Stimulated activated naive CD8-positive, alpha-beta T cell treated with anti-CD3 and anti-CD28 coated beads, Interleukin-15, amount 100 ng/mL, for 72 hours (primary cell): Measurements from ENCODE around the gene BTF3.
"Not testable (repeated sequence)": the region's sequence is repeated elsewhere in the genome, so short reads cannot be mapped to it uniquely, and the experiment has no call there.

ENCODE experiments used
- ATAC-seq: fragments of 150-1000 bp; cut with Tn5 transposase; 2 replicates; pipeline ENCODE4 v1.10.0; 2021; ENCODE audit warnings: mild to moderate bottlenecking, moderate library complexity
- DNase-seq, 2 donors: peaks; one replicate each; pipeline ENCODE4 v3.0.0; 2021 to 2022
- H3K27ac Mint-ChIP-seq, 2 donors: one replicate each; pipeline ENCODE4 v1.8.0; 2022; ENCODE audit warnings: mild to moderate bottlenecking in 2 of 2, mixed read lengths in 2 of 2, moderate library complexity in 2 of 2
- H3K27me3 Mint-ChIP-seq: one replicate; pipeline ENCODE4 v1.8.0; 2022; ENCODE audit warnings: mixed read lengths
- H3K4me1 Mint-ChIP-seq: one replicate; pipeline ENCODE4 v1.8.0; 2022; ENCODE audit warnings: mild to moderate bottlenecking, mixed read lengths
- H3K4me3 Mint-ChIP-seq, 2 donors: one replicate each; pipeline ENCODE4 v1.8.0; 2022; ENCODE audit warnings: mild to moderate bottlenecking in 2 of 2, mixed read lengths in 2 of 2, moderate library complexity in 1 of 2
- H3K9me3 Mint-ChIP-seq, 2 donors: one replicate each; pipeline ENCODE4 v1.8.0; 2022; ENCODE audit warnings: mixed read lengths in 2 of 2

BTF3 gene

DNA sequence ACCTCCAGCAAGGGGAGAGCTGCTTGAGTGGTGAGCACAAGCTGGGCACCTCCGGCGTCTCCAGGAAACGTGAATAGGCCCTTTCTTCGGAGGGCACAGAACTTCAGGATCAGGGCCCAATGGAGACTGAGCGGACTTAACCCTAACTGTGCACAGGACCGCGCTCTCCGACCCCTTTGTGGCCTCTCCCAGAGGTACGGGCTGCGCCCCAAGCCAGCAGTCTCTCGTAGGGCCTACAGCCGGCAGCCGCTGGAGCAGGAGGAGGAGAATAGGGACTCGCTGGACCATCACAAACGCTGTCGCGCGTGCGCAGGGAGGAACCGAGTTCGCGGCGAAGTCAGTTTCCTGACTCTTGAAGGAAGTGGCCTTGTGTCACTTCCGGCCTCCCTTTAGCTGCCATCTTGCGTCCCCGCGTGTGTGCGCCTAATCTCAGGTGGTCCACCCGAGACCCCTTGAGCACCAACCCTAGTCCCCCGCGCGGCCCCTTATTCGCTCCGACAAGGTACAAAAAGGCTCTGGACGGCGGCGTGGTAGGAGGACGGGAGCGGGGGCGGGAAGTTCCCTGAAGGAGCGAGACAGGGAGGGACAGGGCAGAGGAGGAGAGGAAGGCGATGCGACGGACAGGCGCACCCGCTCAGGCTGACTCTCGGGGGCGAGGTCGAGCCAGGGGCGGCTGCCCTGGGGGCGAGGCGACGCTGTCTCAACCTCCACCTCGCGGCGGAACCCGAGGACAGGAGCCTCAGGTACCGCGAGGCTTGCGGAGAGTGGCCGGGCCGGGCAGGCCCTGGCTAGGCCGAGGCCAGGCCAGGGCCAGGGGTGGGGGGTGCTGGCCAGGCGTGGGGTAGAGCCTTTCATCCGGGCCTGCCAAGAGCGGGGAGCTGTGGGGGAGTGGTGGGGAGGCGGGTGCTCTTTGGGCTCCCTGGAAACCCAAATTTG is at the start of gene BTF3:
BTF3 (plus strand) TSS at position 386 of the 936 bp plus-strand sequence; CDS start at position 612, 226 bp downstream.
- ATAC-seq, result peak; percentile 97
- peak; percentile 86 to 93 for DNase-seq
- H3K27ac Mint-ChIP-seq, result peak within 1 kb of the TSS; percentile 99 to 100
- H3K4me3 Mint-ChIP-seq, result peak within 1 kb of the TSS; percentile 96 to 99
- H3K9me3 Mint-ChIP-seq, result no peaks in the 10 kb centered on the region
- peaks cover 11% of the 10 kb centered on the region for H3K27me3 Mint-ChIP-seq
- peaks cover 38% of the 10 kb centered on the region for H3K4me1 Mint-ChIP-seq

DNA sequence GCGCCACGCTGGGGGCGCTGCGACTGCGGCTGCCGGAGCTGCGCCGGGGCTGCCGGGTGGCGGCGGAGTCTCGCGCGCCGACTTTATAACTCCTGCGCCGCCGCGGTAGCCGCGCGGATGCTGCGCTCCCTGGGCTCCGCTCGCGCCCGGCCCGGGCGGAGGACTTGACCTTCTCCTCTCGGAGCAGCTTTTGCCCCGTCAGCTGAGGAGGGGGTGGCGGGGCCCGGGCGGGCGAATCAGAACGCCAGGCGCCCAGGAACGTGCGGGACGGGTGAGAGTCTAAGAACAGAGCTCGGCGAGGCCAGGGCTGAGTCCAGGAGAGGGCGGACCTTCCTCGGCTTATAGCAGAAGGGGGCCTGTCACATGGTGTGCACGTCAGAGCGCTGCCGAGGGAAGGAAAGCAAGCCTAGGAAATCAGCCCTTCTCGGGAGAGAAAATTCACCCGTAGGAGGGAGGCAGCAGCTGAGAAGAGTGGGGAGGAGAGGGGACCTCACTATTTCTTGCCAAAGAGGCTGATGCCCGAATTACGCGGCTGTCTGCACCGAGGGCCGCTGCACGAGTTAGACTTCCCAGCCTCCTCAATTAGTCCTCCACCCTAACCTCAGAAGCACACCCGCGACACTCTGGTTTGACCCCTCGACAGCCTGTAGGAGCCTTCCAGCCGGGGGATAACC is 49.6 kb upstream of the BTF3 start, which contains the start of gene FOXD1:
FOXD1 (minus strand) TSS at position 315 of the 674 bp plus-strand sequence. CDS start 415 bp downstream, outside the sequence.
- no peaks in the 10 kb centered on the region for H3K9me3 Mint-ChIP-seq
- ATAC-seq (peak; percentile 85), DNase-seq (peak; percentile 57 to 63)
- H3K4me3 Mint-ChIP-seq, result peak within 1 kb of the TSS; percentile 88
- H3K4me1 Mint-ChIP-seq, result peaks cover 42% of the 10 kb centered on the region
- H3K27me3 Mint-ChIP-seq, result peaks cover 83% of the 10 kb centered on the region
- H3K27ac Mint-ChIP-seq, result peak within 1 kb of the TSS in 1 of 2 donors; percentile 48

DNA sequence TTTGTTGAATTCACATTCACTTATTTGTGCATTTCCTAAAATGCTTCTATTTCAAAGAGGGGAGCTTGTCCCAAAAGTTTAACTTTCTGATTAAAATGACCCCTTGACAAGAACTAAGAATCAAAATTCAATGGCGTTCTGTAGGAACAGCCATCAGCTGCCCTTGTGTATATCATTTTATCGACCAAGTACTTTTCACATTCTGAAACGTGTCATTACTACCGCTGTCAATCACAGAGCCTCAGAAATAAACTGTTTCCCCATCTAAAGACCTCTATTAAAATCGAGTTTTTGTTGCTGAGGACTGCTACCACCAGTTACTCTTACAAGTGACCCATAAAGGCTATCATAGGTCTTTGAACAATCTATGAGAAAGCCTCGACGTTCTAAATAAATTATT is 48.1 kb upstream of the BTF3 start:
- Mint-ChIP-seq H3K27me3 (peaks cover 78% of the 10 kb centered on the region), H3K9me3 (no peaks in the 10 kb centered on the region), H3K4me1 (peaks cover 32% of the 10 kb centered on the region), H3K27ac (no peak overlapping the region), H3K4me3 (peak overlapping the region in 1 of 2 donors; percentile 29)
- no peak for ATAC-seq
- no peak for DNase-seq

DNA sequence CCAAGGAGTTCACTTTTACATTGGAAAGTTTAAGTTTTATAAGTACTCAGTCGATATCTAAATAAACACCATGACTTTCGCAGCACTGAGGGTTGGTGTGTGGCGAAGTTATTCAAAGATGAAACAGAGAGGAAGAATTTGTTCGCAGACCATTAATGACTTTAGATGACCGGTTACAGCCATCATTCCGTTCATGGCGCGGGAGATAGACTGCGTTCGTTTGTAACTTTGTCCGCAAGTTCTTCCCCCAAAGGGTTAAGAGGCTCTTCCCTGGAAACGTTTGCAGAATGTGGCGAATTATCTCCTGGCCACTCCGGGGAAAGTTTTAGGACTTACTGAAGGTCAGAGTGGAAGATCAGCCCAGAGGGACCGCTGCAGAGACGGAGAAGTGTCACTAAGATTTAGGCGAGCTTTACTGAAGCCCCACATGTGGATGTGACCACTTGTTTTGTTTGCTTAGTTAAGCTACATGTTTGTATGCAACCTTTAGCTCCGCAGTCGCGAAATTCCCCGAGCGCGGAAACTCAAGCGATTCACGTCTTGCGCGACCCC is 47.5 kb upstream of the BTF3 start:
- DNase-seq (peak in 1 of 2 donors; percentile 13), ATAC-seq (no peak)
- Mint-ChIP-seq H3K9me3 (no peaks in the 10 kb centered on the region), H3K4me3 (peak overlapping the region; percentile 32 to 69), H3K27me3 (peaks cover 72% of the 10 kb centered on the region), H3K27ac (no peak overlapping the region), H3K4me1 (peaks cover 32% of the 10 kb centered on the region)

DNA sequence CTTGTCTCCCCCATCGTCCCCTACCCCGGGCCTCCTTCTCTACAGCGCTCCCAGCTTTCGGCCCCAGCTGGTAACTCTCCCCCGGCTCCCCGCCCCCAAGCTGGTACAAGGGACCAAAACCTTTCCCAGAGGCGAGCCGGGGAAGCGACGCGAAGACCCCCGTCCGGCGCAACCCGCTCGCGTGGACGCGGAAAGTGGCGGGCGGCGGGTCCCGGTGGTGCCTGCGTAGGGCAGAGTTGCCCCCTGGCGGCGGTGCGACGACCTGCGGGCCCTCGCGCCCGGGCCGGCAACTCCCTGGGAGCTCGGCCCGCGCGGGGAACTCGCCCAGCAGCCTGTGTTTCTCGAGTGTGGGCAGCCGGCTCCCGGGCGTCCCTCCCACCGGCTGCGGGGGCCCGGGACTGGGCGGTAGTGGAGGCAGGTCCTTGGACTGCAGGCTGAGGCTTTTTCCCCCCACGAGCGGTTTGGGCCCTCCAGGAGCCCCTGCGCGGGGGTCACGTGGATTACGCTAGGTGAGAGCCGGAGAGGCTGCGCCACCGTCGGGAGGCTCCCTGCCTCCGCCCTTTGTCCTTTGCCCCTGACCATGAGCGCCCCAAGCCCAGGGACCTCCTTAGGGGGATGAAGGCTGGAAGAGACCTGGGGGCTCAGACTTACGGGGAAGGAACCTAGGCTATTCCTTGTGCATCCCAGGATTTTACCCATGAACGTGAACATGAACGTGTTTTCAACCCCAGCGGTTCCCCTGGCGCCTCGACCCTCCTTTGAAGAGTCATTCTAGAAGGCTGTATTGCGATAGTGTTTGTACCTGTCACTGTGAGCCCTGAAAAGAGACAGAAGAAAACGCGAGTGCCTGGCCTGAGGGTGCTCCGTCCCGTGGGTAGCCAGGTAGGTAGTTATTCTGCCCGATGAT is 46.8 kb upstream of the BTF3 start:
- Mint-ChIP-seq H3K27ac (no peak overlapping the region), H3K4me1 (peaks cover 30% of the 10 kb centered on the region), H3K4me3 (peak overlapping the region in 1 of 2 donors; percentile 69), H3K9me3 (no peaks in the 10 kb centered on the region), H3K27me3 (peaks cover 75% of the 10 kb centered on the region)
- ATAC-seq, result peak; percentile 36
- DNase-seq, result peak; percentile 69 to 74

DNA sequence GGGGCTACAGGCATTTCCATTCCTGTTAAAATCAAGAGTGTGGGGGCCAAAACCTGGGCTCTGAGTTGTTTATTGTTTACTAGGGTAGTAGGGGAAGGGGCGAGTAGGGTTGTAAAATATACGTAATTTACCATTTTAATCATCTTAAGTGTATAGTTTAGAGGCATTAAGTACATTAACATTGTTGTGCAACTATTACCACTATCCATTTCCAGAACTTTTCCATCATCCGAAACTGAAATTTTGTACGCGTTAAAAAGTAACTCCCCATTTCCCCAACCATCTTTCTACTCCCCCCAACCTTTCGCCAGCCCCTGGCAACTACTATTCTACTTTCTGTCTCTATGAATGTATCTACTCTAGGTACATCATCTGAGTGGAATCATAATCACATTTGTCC is 46.0 kb upstream of the BTF3 start:
- DNase-seq (no peak), ATAC-seq (no peak)
- peaks cover 26% of the 10 kb centered on the region for H3K4me1 Mint-ChIP-seq
- H3K4me3 Mint-ChIP-seq, result no peak overlapping the region
- peaks cover 76% of the 10 kb centered on the region for H3K27me3 Mint-ChIP-seq
- no peak overlapping the region for H3K27ac Mint-ChIP-seq
- H3K9me3 Mint-ChIP-seq, result no peaks in the 10 kb centered on the region

DNA sequence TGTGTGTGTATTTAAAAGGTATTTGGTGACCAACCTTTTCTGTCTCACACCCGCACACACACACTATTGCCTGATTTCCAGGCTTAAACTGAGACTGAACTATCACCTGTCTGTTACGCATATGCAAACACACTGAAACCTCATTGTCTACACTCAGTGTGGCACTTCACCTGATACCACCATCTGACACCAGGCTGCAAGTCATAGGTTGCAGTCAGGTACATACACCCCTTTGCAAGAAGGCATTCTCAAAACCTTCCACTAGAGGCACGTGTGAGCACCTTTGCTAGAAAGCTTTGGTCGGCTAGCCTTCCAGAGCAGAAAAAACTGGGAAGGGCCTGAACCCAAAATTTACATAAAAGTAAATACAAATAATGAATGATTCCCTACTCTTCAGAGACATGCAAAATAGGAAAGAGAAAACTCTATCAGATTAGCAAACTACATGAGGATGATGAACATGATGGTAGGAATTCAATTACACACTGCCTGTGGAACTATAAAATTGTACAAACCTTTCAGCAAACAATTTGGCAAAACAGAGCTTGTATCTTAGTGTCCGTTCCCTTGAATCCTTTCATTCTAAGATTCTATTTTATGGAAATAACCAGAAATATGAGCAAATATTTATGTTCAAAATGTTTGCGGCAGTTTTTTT is 43.7 kb upstream of the BTF3 start:
- peaks cover 76% of the 10 kb centered on the region for H3K27me3 Mint-ChIP-seq
- ATAC-seq, result peak; percentile 82
- peaks cover 14% of the 10 kb centered on the region for H3K4me1 Mint-ChIP-seq
- no peaks in the 10 kb centered on the region for H3K9me3 Mint-ChIP-seq
- peak in 1 of 2 donors; percentile 26 for DNase-seq
- no peak overlapping the region for H3K4me3 Mint-ChIP-seq
- no peak overlapping the region for H3K27ac Mint-ChIP-seq

DNA sequence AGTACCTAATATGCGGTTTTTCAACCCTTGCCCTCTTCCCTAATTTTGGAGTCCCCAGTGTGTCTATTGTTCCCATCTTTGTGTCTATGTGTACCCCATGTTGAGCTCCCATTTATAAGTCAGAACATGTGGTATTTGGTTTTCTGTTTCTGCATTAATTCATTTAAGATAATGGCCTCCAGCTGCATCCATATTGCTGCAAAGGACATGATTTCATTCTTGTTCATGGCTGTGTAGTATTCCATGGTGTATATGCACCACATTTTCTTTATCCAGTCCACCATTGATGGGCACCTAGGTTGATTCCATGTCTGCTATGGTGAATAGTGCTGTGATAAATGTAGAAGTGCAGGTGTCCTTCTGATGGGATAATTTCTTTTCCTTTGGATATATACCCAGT is 41.8 kb upstream of the BTF3 start:
- not testable (repeated sequence) for H3K4me1 Mint-ChIP-seq, ATAC-seq, DNase-seq, H3K27ac Mint-ChIP-seq, H3K4me3 Mint-ChIP-seq, H3K9me3 Mint-ChIP-seq
- H3K27me3 Mint-ChIP-seq, result peaks cover 77% of the 10 kb centered on the region

DNA sequence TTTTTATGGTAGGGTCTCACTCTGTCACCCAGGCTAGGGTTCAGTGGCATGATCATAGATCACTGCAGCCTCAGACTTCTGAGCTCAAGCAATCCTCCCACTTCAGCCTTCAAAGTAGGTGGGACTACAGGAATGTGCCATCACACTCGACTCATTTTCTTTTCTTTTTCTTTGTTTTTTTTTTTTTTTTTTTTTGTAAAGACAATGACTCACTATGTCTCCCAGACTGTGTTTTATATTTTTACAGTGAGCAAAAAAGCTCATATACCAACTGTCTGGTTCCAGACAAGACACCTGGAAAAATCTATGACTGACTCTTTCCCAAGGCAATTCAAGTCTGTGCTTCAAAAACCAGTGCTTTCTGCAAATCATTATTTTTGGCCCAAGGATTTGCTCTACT is 38.9 kb upstream of the BTF3 start:
- no peak overlapping the region for H3K4me3 Mint-ChIP-seq
- no peak for ATAC-seq
- peaks cover 61% of the 10 kb centered on the region for H3K27me3 Mint-ChIP-seq
- H3K27ac Mint-ChIP-seq, result no peak overlapping the region
- no peak for DNase-seq
- H3K4me1 Mint-ChIP-seq, result no peaks in the 10 kb centered on the region
- no peaks in the 10 kb centered on the region for H3K9me3 Mint-ChIP-seq

DNA sequence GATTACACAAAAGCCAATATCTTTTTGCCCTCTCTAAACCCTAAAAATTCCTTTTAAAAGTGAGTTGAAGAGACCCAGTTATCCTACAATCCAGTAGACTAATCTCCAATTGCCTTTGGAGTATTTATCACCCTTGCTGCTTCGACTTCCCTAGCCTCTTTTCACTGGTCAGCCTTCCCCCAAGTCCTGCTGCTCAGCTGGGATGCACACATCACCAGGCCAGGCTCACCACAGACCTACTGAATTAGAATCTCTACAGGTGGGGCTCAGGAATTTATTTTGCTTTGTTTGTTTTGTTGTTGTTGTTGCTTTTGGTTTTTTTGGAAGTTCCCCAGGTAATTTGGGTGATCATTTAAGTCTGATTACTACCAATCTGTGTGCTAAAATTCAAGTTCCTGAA is 38.1 kb upstream of the BTF3 start:
- Mint-ChIP-seq H3K4me3 (no peak overlapping the region), H3K4me1 (no peaks in the 10 kb centered on the region), H3K27ac (no peak overlapping the region), H3K9me3 (no peaks in the 10 kb centered on the region), H3K27me3 (peaks cover 66% of the 10 kb centered on the region)
- no peak for ATAC-seq
- DNase-seq, result no peak

DNA sequence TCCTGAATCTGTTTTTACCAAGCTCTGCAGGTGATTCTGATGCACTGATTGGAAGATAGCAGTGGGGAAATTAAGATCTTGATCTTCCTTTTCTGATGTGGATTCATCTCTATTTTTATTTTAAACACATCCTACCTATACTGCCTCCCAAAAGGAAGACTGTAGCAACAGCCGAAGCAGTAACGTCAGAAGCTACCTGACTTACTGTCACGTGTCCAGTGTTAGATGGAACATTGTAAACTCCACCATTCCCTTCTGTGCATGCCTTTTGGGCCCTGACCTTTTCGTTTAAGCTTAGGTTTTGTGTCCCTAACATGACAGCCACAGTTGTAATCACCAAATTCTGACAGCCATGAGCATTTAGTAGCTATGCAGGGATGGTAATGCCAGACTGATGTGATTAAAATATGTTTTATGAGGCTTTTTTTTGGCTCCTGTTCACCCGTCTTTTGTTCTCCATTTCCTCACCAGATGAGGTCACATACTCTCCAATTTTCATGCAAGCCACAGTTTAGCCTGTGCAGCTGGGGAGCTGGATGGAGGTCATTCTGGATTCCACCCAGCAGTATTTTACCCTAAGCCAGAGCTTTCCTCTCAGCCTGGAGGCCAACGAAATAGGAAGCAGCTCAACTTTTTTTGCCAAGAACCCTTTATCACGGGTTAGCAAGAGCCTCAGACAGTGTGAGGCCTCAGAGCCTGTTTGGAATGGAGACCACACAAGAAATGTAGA is 34.1 kb upstream of the BTF3 start:
- H3K9me3 Mint-ChIP-seq, result peaks cover 0 to 6% of the 10 kb centered on the region in 2 donors
- no peaks in the 10 kb centered on the region for H3K4me1 Mint-ChIP-seq
- no peak overlapping the region for H3K4me3 Mint-ChIP-seq
- H3K27ac Mint-ChIP-seq, result peak overlapping the region in 1 of 2 donors; percentile 85
- no peak for DNase-seq
- ATAC-seq, result no peak
- H3K27me3 Mint-ChIP-seq, result peaks cover 60% of the 10 kb centered on the region

DNA sequence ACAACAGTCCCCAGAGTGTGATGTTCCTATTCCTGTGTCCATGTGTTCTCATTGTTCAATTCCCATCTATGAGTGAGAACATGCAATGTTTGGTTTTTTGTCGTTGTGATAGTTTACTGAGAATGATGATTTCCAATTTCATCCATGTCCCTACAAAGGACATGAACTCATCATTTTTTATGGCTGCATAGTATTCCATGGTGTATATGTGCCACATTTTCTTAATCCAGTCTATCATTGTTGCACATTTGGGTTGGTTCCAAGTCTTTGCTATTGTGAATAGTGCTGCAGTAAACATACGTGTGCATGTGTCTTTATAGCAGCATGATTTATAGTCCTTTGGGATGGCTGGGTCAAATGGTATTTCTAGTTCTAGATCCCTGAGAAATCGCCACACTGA is 29.6 kb upstream of the BTF3 start:
- H3K27me3 Mint-ChIP-seq, result peaks cover 46% of the 10 kb centered on the region
- H3K4me3 Mint-ChIP-seq, H3K27ac Mint-ChIP-seq, ATAC-seq, DNase-seq, H3K9me3 Mint-ChIP-seq, H3K4me1 Mint-ChIP-seq: not testable (repeated sequence)

DNA sequence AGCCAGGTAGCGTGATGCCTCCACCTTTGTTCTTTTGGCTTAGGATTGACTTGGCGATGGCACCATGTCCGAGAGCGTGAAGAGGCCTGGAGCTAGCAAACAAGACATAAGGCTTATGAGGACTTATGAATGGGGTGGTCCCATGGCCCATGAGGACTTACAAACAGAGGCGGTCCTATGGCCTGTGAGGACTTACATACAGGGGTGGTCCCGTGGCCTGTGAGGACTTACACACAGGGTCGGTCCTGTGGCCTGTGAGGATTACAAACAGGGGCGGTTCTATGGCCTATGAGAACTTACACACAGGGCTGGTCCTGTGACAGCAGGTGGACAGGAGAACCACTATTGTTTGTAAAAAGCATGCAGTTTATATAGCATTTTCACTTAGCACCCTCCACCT is 28.4 kb upstream of the BTF3 start:
- no peak for ATAC-seq
- DNase-seq, result no peak
- H3K4me3 Mint-ChIP-seq, result no peak overlapping the region
- H3K9me3 Mint-ChIP-seq, result peaks cover 0 to 6% of the 10 kb centered on the region in 2 donors
- H3K4me1 Mint-ChIP-seq, result no peaks in the 10 kb centered on the region
- H3K27ac Mint-ChIP-seq, result no peak overlapping the region
- H3K27me3 Mint-ChIP-seq, result peaks cover 37% of the 10 kb centered on the region

DNA sequence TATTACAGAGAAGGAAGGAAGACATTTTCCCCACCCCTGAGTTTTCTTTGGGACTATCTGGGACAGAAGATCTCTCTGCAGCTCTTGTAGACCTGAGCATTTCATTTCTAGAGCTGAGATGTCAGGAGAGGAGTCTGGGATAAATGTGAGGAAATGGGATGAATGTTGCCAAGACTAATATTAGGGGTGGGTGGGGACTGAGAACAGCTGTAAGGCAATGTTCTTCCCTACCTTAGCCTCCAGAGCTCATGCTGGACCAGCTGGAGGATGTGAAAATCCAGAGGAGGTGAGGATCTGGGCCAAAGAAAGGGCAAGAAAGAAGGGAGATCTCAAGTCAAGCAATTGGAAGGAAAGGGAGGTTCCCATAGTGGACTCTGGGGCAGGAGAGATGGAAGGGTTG is 26.6 kb upstream of the BTF3 start:
- no peaks in the 10 kb centered on the region for H3K4me1 Mint-ChIP-seq
- peaks cover 28% of the 10 kb centered on the region for H3K27me3 Mint-ChIP-seq
- no peak for DNase-seq
- no peak overlapping the region for H3K27ac Mint-ChIP-seq
- no peak for ATAC-seq
- H3K4me3 Mint-ChIP-seq, result no peak overlapping the region
- H3K9me3 Mint-ChIP-seq, result peaks cover 0 to 6% of the 10 kb centered on the region in 2 donors
